NCI-H2227 treated with DMSO at 0.1 percent for 48 hours (cell line): ENCODE data around the gene DALRD3.
A peak's percentile ranks its signal among the peaks of the same experiment; 100 is the strongest.

ENCODE experiments used
- DNase-seq: peaks from one replicate; lab custom pipeline; 2025; lab: John Stamatoyannopoulos, UW

DALRD3 gene, protein sequence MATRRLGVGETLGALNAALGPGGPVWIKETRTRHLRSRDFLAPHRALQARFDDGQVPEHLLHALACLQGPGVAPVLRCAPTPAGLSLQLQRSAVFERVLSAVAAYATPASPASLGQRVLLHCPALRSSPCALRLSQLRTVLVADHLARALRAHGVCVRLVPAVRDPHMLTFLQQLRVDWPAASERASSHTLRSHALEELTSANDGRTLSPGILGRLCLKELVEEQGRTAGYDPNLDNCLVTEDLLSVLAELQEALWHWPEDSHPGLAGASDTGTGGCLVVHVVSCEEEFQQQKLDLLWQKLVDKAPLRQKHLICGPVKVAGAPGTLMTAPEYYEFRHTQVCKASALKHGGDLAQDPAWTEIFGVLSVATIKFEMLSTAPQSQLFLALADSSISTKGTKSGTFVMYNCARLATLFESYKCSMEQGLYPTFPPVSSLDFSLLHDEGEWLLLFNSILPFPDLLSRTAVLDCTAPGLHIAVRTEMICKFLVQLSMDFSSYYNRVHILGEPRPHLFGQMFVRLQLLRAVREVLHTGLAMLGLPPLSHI

DNA sequence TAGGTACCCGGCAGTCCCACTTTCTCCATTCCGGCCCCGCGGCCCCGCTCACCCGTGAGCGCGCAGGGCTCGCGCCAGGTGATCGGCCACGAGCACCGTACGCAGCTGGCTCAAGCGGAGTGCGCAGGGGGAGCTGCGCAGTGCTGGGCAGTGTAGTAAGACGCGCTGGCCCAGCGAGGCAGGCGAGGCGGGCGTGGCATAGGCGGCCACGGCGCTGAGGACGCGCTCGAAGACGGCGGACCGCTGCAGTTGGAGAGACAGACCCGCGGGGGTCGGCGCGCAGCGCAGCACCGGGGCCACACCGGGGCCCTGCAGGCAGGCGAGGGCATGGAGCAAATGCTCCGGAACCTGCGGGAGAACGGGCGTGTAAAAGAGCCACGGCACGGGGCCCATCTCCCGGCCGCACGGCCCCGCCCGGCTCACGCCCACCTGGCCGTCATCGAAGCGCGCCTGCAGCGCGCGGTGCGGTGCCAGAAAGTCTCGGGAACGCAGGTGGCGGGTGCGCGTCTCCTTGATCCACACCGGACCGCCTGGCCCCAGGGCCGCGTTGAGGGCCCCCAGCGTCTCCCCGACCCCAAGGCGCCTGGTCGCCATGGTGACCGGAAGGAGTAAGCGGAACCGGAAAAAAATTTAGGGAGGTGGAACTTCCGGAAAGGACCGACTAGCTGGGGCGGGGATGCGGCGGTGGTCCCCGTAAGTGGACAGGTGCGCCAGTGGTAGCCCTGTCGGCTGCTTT is at the start of gene DALRD3:
Gene DALRD3, minus strand, starts transcription at position 610 of the 736 bp plus-strand sequence. Its CDS starts 16 bp downstream, at position 594.
- peak; percentile 63 for DNase-seq

DNA sequence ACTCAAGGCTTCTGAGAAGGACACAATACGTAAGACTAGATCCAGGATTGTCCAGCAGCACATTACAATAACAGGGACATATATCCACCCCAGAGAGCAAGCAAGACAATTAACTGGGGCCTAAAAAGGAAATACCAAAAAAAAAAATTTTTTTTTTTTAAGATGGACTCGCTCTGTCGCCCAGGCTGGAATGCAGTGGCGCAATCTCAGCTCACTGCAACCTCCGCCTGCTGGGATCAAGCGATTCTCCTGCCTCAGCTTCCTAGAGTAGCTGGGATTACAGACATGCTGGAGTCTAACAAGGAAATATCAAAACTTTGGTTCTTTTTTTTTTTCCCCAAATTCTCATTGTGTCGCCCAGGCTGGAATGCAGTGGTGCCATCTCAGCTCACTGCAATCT is 39.6 kb upstream of the DALRD3 start:
- DNase-seq = no peak

DNA sequence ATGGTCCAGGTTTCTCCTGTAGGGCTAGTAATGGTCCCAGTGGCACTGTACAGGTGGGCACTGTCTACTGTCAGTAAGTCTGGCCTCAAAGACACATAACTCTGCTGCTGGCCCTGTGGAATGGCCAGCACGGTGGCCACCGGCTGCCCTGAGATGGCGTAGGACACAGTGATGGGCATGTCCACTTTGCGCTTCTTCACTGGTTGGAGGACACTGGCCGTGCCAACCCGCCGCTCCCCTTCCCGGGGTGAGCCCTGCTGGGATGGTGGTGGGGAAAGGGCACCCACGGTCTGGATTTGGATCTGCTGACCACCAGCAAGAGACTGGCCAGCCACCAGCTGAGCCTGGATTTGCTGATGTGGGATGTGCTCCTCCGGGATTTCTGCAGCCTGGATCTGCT is 38.9 kb upstream of the DALRD3 start:
- no peak for DNase-seq

DNA sequence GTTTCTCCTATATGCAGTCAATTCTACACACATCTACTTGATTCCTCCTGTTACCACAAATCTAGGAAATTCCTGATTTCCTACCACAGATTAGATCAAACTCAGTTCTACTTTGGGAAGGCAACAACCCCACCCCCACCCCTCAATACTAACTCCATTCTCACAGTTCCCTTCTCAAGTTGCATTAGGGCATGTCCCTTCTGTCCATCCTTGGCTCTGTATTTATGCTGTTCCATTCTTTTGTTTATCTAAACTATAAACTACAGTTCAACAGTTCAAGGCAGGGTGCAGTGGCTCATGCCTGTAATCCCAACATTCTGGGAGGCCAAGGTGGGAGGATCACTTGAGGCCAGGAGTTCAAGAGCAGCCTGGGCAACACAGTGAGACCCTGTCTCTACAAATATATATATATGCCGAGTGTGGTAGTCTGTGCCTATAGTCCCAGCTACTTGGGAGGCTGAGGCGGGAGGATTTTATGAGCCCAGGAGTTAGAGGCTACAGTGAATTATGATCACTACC is 36.0 kb upstream of the DALRD3 start:
- DNase-seq = no peak

DNA sequence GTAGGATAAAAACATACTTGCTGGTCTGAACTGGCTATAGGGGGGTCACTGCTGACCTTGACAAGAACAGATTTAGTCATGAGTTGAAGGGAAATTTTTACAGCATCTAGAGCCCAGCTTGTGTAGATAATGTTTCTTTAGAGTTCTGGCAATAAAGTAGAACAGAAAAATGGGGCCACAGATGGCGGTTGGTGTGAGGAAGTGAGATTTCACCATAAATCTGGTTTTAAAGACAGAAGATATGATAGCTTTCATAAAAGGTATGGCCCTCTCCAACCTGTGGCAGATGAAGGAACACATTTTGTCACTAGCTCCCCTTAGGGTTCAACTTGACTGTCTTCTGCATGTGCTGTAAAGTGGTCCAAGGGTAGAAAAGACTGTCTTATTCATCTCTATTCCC is 35.2 kb upstream of the DALRD3 start:
- no peak for DNase-seq

DNA sequence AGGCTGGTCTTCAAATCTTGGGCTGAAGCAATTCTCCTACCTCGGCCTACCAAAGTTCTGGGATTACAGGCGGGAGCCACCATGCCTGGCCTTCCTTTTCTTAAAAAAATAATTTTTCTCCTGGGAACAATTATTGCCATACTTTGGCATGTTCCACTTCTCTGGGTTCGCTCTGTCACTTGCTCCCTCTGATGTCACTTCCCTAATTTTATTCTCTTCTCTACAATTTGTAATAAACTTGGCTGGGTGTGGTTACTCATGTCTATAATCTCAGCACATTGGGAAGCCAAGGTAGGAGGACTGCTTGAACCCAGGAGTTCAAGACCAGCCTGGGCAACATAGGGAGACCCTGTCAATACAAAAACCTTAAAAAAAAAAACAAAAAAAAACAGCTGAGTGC is 16.9 kb upstream of the DALRD3 start:
- DNase-seq = no peak

DNA sequence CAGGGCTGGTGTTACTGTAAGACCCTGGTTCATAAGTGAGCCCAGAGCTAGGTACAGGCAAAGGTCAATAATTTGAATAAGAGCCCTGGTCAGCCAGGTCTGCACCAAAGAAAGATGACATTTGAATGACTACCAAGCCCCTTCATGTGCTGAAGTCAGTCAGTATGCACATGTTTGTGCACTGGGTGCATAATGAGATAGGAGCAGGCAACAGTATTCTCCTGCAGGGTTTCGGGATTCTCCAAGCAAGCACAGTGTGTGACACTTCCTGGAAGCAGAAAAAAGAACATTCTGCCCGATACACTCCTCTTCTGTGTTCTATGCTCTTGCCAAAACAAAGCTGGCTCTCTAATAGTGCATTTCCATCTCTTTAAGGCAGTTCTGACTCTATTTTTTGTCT is 16.3 kb upstream of the DALRD3 start:
- no peak for DNase-seq

DNA sequence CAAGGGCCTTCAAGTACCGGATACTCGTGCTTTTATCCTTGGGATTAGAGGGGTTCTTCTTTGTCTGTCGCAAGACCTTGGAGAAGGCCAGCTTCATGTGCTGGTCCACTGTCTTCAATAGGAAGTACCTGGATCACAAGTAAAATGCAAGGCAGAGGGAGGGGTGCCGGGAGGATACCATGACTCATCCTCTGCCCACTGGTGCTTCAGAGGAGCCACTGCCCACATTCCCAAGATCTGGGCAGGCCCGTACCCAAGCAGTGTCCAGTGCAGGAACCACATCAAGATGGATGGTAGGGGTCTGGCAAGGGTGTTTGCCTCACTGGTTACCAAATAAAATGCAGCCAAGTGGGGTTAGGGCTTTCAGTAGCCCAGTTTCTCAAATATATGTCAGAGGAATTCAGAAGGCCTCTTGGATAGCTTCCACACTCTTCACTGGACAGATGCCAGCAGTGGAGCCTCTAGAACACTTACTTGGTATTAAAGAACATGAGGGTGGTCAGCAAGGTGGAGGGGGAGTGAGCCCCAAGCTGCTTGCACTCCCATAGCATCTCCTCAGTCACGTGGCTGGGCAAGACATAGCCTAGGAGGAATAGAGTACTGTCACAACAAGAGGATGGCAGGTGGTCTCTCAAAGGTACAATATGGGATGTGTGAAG is 14.4 kb upstream of the DALRD3 start:
- DNase-seq = no peak

DNA sequence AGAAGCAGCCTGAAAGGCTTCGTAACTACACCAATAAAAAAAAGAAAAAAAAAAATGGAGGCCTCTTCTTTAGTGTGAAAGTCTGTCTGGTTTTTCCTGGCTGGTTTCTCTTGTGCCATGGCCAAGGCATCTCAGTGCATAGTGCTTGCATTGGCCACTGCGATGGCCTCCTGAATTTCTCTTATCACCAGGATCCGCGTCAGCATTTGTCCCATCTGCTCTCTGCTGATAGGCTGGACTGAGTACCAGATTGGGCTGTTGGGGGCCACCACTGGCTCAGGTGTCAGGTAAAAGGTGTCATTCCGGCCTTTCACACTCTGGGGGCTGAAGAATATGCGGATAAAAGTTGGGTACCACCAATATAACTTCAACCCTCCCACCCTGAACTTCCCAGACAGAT is 11.9 kb upstream of the DALRD3 start:
- DNase-seq = no peak

DNA sequence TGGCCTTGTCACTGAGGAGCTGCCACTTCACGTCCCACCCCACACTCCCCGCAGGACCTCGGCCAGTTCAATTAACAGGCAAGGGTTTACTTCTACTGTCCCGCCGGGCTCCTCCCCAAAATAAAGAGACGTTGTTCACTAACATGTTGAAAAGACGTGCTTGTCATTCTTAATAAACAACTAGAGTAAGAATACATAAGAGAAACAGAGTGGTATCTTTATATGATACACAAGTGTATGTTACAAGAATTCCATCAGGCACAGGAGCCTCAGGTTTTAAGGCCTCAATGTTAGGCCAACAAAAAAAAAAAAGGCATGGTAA is 11.1 kb upstream of the DALRD3 start:
- no peak for DNase-seq

DNA sequence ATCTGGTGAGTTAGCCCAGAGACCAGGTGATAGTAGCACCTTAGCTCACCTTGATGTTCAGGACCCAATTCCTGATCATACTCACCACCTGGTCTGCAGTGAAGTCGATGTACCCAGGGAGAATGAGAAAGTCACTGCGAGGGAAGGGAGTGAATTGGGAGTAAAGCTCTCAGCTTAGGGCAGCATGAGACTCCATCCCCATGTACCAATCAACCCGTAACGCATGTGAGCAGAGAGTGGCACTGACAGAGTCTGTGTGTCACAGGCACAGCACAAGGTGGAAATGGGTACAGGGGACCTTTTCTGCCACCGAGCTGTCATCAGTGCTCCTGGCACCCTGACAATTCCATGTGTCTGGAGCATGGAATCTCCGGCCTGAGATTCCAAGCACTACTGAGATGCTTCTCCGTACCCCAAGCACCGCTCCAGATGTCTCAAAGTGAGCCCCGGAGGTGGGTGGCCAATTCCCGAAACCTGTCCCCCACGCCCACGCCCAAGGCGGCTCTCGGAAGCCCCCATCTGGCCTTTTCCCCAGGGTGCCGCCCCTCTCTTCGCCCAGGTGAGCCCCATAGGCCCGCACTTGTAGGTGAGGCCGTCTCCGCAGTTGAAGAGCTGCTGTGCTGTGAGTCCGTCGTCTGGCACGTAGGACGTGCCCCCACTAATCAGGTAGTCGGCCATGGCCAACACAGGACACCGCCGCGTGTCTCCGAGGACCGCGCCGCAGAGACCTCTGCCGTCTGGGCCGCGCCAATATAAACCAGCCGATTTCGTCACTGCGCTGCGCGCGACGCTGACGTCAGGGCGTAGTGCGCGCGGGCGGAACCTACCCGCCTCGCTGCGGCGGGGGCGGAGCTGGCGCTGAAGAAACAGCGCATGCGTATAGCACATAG is 10.5 kb upstream of the DALRD3 start, which contains the start of gene IMPDH2:
Gene IMPDH2, minus strand, starts transcription at position 726 of the 890 bp plus-strand sequence. Its CDS starts 48 bp downstream, at position 678.
- DNase-seq = peak; percentile 84

DNA sequence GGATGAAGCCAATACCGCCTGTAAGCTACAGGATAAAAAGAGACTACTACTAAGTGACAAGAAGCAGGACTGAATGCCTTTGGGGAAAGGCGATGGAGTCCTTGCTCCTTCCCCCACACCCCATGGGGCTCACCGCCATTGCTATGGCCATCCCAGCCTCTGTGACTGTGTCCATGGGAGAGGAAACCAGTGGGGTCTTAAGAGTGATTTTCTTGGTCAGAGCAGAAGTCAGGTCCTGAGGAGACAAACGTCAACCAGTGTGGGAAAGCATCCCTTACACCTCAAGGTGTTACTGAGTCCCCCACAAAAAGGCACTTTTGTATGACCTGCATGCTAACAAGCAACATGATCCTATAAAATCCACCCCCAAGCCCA is 9.9 kb upstream of the DALRD3 start:
- no peak for DNase-seq

DNA sequence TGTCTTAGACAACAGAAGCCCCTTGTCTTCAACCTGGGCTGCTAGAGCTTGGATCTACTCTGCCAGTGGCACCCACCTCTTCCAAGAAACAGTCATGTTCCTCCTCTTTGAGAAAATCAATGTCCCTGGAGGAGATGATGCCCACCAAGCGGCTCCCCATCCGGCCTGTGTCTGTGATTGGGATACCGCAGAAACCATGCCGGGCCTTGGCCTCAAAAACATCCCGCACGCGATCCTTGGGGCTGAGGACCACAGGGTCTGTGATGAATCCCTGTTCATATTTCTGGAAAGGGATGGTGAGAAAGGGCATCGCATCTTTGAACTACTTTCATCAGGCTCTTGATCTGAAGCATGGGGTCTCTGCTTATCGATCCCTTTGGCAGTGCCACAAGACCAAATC is 9.3 kb upstream of the DALRD3 start:
- no peak for DNase-seq

DNA sequence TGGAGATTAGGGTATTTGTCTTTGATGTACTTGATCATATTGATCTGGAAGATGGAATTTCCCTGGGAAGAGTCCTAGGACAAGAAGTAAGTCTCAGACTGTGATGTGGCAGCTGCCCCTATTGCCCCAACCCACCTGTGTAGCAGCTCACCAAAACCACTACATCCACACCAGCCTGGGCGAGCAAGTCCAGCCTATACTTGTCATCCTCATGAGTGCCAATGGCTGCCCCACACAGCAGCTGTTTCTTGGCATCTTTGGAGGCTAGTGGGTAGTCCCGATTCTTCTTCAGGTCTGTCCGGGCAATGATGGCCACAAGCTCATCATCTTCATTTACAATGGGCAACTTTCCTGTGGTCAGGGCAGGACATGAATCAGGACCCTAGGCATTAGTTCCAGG is 8.2 kb upstream of the DALRD3 start:
- no peak for DNase-seq

DNA sequence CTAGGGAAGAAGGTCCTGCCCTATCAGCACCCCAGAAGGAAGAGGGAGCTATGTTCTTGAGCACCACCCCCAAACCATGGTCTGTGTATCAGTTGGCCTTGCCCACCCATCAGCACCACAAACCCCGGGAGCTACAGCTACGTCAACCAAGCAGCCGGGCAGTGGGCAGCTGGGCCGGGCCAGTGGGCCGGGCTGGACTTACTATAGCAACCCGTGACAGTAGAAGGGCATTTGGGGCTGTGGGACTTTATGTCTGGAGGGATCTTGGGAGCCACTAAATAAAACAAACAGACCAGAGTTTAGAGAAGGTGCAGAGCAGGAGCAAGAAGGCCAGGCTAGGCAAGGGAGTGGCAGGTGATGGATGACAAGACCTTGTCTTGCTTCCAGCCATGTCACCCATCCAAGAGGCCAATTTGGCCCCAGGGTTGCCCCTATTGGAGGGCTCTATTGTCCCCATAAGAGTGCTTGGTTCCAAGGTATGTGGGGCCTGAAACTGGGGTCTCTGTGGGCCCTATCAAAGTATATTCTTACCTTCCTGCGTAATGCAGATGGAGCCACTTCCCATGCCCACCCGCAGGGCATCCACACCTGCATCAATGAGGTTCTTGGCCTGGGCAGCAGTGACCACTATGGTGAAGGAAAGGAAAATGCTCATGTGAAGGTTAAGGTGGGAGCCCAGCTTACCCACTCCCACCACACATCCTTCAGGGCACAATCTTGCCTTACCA is 7.6 kb upstream of the DALRD3 start:
- DNase-seq = no peak

DNA sequence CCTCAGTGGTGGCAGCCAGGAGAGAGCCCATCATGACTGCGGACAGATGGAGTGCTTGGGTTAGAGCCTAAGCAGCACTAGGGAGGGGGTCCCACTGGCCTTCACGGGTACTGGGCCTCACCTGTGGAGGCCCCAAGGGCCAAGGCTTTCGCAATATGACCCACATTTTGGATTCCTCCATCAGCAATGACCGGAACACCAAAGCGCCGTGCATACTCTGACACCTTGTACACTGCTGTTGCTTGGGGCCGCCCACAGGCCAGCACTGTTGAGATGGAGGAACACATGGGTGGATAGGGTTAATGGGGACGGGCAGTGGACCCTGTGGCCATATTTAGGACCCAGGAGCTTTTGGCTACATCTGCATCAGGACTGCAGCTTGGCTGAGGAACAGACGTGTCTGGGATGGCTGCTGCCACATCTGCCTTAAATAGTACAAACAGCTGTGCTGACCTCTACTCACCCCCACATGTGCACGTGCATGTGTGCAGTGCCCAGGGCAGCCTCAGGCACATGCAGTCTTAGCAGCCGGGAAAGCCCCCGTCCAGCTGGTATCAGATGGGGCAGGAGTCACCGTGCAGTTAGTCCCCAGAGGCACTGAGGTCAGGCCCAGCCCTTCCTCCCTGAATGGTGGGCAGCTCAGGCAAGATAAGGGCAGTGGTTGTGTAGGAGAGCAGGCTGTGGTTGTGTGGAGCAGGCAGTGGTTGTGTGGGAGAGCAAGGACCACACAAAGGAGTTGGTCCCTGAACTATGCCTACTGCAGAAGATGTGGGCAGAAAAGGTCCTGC is 6.8 kb upstream of the DALRD3 start:
- DNase-seq = no peak

DNA sequence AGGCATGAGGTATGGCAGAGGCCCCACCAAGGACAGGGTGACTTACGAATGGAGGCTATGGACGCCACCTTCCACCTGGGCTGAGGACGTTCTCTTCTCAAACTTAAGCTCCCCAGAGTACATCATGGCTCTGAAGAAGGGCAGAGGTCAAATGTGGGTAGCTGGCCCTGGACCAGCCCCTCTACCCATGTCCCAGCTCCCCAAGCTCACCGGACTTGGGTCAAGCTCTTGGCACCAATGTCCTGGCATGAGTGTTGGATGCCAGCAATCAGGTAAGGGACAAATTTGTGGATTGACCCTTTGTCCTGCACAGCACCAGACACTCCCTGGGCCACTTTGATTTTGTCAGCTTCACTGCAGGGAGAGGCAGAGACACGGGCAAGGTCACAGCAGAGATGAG is 6.1 kb upstream of the DALRD3 start:
- DNase-seq = no peak

DNA sequence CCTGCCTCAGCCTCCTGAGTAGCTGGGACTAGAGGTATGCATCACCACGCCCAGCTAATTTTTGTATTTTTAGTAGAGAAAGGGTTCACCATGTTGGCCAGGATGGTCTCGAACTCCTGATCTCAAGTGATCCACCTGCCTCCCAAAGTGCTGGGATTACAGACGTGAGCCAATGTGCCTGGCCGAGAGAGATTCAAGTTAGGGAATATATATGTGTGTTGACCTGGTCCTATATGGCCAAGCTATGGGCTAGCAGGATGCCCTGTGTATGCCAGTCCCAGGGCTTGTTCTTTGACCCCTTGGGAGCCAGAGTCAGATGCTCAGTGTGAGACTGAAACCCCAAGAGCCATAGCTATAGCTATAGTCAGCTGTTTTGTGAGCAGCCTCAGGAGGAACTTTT is 5.4 kb upstream of the DALRD3 start:
- no peak for DNase-seq

DNA sequence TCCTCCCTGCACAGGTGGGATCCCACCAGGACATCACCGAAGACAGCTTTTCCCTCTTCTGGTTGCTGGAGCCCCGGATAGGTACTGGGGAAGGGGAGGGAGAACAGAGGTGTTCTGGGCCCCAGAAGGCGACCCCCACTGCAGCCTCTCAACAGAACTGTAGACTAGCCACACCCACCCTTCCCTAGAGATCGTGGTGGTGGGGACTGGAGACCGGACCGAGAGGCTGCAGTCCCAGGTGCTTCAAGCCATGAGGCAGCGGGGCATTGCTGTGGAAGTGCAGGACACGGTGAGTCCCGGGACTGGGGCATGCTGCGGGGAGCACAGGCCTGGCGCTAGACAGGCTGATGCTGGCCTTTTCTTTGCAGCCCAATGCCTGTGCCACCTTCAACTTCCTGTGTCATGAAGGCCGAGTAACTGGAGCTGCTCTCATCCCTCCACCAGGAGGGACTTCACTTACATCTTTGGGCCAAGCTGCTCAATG is 4.3 kb upstream of the DALRD3 start:
- no peak for DNase-seq
